ENCODE data around the gene OGDHL.
A peak's percentile ranks its signal among the peaks of the same experiment; 100 is the strongest.

GRCh38 chr10:49741108-49741995 lies 20.8 kb downstream of the OGDHL start:
- no peak for TF ChIP-seq PKNOX1 (IDR thresholded peaks at IDR 0.05)
- TF ChIP-seq SP1 (IDR thresholded peaks at IDR 0.05), result no peak
- no peak for TF ChIP-seq NFRKB (IDR thresholded peaks at IDR 0.05)
- no peak for TF ChIP-seq FOXA1 (IDR thresholded peaks at IDR 0.05)
- no peak for TF ChIP-seq FOXK2 (IDR thresholded peaks at IDR 0.05)
- no peak for TF ChIP-seq ARNT (IDR thresholded peaks at IDR 0.05)
- TF ChIP-seq SUZ12 (IDR thresholded peaks at IDR 0.05), result no peak
- TF ChIP-seq LEF1 (IDR thresholded peaks at IDR 0.05; ENCODE audit: borderline replicate concordance), result no peak
- no peak for TF ChIP-seq ZNF384 (IDR thresholded peaks at IDR 0.05)
- no peak for TF ChIP-seq FOXM1 (IDR thresholded peaks at IDR 0.05; ENCODE audit: borderline replicate concordance)
- TF ChIP-seq ELF4 (IDR thresholded peaks at IDR 0.05), result no peak
- peak; percentile 85; the same call in 1 of the 2 replicates for TF ChIP-seq TARDBP (IDR thresholded peaks at IDR 0.05)
- no peak for TF ChIP-seq HDGF (IDR thresholded peaks at IDR 0.05; ENCODE audit: borderline replicate concordance)

Measured in HEK293T (cell line).